Fibroblast of lung (primary cell): ENCODE results near the gene SART3.

Source experiments
- EZH2 ChIP-seq: IDR thresholded peaks from 2 replicates; pipeline ENCODE4 v1.5.1; 2012; ENCODE audit warnings: low read length, control low read depth, mild to moderate bottlenecking; ENCODE audit errors: missing control alignments
- TF ChIP-seq, protein P1 (sequence below), 2 donors: IDR thresholded peaks in 1 of 2; conservative IDR thresholded peaks in 1 of 2; 1 replicate in 1 of 2; 2 replicates in 1 of 2; pipeline ENCODE4 v1.5.1; 2011 to 2012; ENCODE audit warnings: low read length in 2 of 2, control low read depth in 1 of 2, inconsistent platforms in 1 of 2, low read depth in 1 of 2, mild to moderate bottlenecking in 1 of 2

- TF ChIP-seq, protein P1, sequence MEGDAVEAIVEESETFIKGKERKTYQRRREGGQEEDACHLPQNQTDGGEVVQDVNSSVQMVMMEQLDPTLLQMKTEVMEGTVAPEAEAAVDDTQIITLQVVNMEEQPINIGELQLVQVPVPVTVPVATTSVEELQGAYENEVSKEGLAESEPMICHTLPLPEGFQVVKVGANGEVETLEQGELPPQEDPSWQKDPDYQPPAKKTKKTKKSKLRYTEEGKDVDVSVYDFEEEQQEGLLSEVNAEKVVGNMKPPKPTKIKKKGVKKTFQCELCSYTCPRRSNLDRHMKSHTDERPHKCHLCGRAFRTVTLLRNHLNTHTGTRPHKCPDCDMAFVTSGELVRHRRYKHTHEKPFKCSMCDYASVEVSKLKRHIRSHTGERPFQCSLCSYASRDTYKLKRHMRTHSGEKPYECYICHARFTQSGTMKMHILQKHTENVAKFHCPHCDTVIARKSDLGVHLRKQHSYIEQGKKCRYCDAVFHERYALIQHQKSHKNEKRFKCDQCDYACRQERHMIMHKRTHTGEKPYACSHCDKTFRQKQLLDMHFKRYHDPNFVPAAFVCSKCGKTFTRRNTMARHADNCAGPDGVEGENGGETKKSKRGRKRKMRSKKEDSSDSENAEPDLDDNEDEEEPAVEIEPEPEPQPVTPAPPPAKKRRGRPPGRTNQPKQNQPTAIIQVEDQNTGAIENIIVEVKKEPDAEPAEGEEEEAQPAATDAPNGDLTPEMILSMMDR (conservative IDR thresholded peaks at IDR 0.05 in 1 of 2, IDR thresholded peaks at IDR 0.05 in 1 of 2; ENCODE audit: low read depth in 1 of 2, low read length in 2 of 2) = no peak
- TF ChIP-seq EZH2 = no peak
Measured at GRCh38 chr12:108491256-108491655, 69.7 kb downstream of the SART3 start.
